Measurements from ENCODE around the gene OLFM1.

- TF ChIP-seq POLR2A (IDR thresholded peaks at IDR 0.05) (no peak), CTCF (IDR thresholded peaks at IDR 0.05) (no peak), POLR2AphosphoS5 (IDR thresholded peaks at IDR 0.05) (no peak)
Measured at GRCh38 chr9:135106551-135107270, 19.2 kb downstream of the OLFM1 start.
